ENCODE results near the gene PCSK2. TPM values are rescaled to one million over a fixed set of nuclear protein-coding genes. Genes with fewer than 3 reads are reported as not detected.

The PCSK2 gene
- total RNA-seq, 4 donors from 2014 or later = 0.64 to 4.1 (median 1.4) TPM; not detected in 1

DNA sequence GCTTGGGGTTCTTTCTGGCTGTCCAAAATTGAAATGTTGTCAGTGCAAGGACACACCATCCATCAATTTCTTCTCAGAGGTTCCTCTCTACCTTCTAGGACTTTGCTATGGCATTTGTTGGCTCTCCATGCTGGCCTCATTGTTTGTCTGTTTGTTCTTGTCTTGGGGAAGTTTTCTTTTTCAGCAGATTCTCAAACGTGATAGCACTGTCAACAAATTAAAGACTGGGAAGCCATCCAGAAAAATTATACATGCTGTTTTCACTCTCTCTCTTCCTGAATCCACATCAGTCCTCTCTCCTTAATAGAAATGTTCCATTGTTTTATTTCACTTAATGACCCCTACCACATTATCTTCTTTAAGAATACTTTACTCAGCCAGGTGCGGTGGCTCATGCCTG is 130.4 kb downstream of the PCSK2 start:
- TF ChIP-seq POLR2AphosphoS5 (IDR thresholded peaks at IDR 0.05) = no peak
- TF ChIP-seq, protein P1, sequence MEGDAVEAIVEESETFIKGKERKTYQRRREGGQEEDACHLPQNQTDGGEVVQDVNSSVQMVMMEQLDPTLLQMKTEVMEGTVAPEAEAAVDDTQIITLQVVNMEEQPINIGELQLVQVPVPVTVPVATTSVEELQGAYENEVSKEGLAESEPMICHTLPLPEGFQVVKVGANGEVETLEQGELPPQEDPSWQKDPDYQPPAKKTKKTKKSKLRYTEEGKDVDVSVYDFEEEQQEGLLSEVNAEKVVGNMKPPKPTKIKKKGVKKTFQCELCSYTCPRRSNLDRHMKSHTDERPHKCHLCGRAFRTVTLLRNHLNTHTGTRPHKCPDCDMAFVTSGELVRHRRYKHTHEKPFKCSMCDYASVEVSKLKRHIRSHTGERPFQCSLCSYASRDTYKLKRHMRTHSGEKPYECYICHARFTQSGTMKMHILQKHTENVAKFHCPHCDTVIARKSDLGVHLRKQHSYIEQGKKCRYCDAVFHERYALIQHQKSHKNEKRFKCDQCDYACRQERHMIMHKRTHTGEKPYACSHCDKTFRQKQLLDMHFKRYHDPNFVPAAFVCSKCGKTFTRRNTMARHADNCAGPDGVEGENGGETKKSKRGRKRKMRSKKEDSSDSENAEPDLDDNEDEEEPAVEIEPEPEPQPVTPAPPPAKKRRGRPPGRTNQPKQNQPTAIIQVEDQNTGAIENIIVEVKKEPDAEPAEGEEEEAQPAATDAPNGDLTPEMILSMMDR (IDR thresholded peaks at IDR 0.05) = no peak
- TF ChIP-seq POLR2A (IDR thresholded peaks at IDR 0.05) = no peak
- TF ChIP-seq EP300 (IDR thresholded peaks at IDR 0.05; ENCODE audit: low read depth) = no peak
- in situ Hi-C loops (cut with MboI; ENCODE audit: low pct_ligation_motif_present in 1 of 4, low pct_unique_long_range_greater_than_20kb in 1 of 4, low sequenced_read_pairs in 3 of 4) = loop anchor here in 1 of 4 donors (25.0 kb wide), 1 partner anchor 95 kb away; no protein-coding TSS in a partner anchor
- H3K9me3 ChIP-seq = no peaks in the 10 kb centered on the region
- no peaks in the 10 kb centered on the region for H3K27me3 ChIP-seq
- intact Hi-C loops (cut with DNase I; ENCODE audit: low total_unique reads) = no loop called here
- no peak overlapping the region for H3K27ac ChIP-seq
- DNase-seq = no peak
- no peak overlapping the region for H3K4me3 ChIP-seq
- H3K4me1 ChIP-seq = no peaks in the 10 kb centered on the region
- WGBS, 2 donors (ENCODE audit: low coverage in 1 of 2) = 31 to 63% methylated on average over 2 of the region's 2 CpGs
- no peaks in the 10 kb centered on the region for H3K36me3 ChIP-seq

DNA sequence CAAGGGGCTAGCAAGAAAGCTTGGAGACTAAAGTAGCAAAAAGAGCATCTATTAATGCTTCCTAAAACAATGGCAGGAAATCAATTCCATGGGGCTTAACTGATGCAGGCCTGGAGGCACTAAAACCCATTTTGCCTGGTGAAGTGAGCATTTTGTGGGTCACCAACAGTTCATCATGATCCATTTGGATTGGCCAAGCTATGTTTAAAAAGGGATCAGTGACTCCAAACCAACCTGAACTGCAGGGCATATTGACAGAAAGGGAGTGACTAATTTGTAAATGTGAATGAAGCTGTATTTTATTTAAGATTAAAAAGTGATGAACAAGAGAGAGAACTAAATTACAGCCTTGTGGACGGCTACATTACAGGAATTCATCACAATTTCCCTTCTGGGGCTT is 132.0 kb downstream of the PCSK2 start:
- Histone ChIP-seq H3K4me3 (no peak overlapping the region), H3K4me1 (no peaks in the 10 kb centered on the region), H3K36me3 (no peaks in the 10 kb centered on the region), H3K27ac (no peak overlapping the region), H3K27me3 (no peaks in the 10 kb centered on the region), H3K9me3 (no peaks in the 10 kb centered on the region)
- WGBS, 2 donors (ENCODE audit: low coverage in 1 of 2) = 56 to 64% methylated on average over 1 of the region's 1 CpG
- in situ Hi-C loops (cut with MboI; ENCODE audit: low pct_ligation_motif_present in 1 of 4, low pct_unique_long_range_greater_than_20kb in 1 of 4, low sequenced_read_pairs in 3 of 4) (loop anchor here in 1 of 4 donors (25.0 kb wide), 1 partner anchor 97 kb away; no protein-coding TSS in a partner anchor), intact Hi-C loops (cut with DNase I; ENCODE audit: low total_unique reads) (no loop called here)
- TF ChIP-seq POLR2A (IDR thresholded peaks at IDR 0.05) (no peak), POLR2AphosphoS5 (IDR thresholded peaks at IDR 0.05) (no peak), EP300 (IDR thresholded peaks at IDR 0.05; ENCODE audit: low read depth) (no peak)
- TF ChIP-seq, protein P1 (IDR thresholded peaks at IDR 0.05) = no peak
- DNase-seq = no peak

DNA sequence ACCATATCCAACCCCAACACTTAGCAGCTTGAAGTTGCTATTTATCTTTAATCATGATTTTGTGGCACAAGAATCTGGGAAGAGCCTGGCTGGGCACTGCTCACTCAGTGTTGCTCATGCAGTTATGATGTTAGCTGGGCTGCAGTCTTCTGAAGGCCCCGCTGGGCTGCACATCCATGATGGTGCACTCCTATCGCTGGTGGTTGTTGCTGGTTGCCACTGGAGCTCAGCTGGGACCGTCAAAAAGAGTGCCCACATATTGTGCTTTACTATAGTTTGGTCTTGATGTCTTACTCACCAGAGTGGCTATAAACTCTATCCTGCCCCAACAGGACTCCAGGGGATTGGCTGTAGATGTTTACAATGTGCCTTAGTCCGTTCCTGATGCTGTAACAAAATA is 137.8 kb downstream of the PCSK2 start:
- H3K36me3 ChIP-seq = no peaks in the 10 kb centered on the region
- no peak for TF ChIP-seq POLR2AphosphoS5 (IDR thresholded peaks at IDR 0.05)
- TF ChIP-seq, protein P1 (IDR thresholded peaks at IDR 0.05) = no peak
- no peak for TF ChIP-seq POLR2A (IDR thresholded peaks at IDR 0.05)
- TF ChIP-seq EP300 (IDR thresholded peaks at IDR 0.05; ENCODE audit: low read depth) = no peak
- H3K27me3 ChIP-seq = no peaks in the 10 kb centered on the region
- WGBS, 2 donors (ENCODE audit: low coverage in 1 of 2) = 82% methylated on average over 4 of the region's 4 CpGs; no CpG with 5 or more reads in 1 of the 2 donors
- no peaks in the 10 kb centered on the region for H3K9me3 ChIP-seq
- in situ Hi-C loops (cut with MboI; ENCODE audit: low pct_ligation_motif_present in 1 of 4, low pct_unique_long_range_greater_than_20kb in 1 of 4, low sequenced_read_pairs in 3 of 4) (loop anchor here in 1 of 4 donors (25.0 kb wide), 1 partner anchor 102 kb away; no protein-coding TSS in a partner anchor), intact Hi-C loops (cut with DNase I; ENCODE audit: low total_unique reads) (no loop called here)
- no peak for DNase-seq
- no peak overlapping the region for H3K4me3 ChIP-seq
- H3K27ac ChIP-seq = no peak overlapping the region
- H3K4me1 ChIP-seq = no peaks in the 10 kb centered on the region

DNA sequence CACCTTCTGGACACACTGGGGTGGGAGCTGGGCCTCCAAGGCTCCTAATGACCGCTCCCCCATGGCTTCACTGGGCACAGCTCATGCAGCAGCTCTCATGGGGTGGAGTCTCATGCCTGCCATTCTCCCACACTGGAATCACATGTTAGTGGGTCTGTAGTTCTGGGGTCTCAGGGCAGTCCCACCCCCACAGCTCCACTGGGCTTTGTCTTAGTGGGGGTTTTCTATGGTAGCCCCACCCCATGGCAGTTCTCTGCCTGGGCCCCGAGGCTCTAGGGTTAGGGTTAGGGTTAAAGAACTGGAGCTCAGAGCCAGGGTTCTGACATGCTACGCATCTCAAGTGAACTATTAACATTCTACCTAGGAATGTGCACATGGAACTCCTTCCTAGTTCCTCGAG is 139.0 kb downstream of the PCSK2 start:
- intact Hi-C loops (cut with DNase I; ENCODE audit: low total_unique reads) = no loop called here
- 80% methylated on average over 4 of the region's 4 CpGs; no CpG with 5 or more reads in 1 of the 2 donors for WGBS, 2 donors (ENCODE audit: low coverage in 1 of 2)

More for the DNA sequence above, 139.0 kb downstream of the PCSK2 start:
- TF ChIP-seq POLR2AphosphoS5 (IDR thresholded peaks at IDR 0.05) = no peak
- TF ChIP-seq POLR2A (IDR thresholded peaks at IDR 0.05) = no peak
- TF ChIP-seq EP300 (IDR thresholded peaks at IDR 0.05; ENCODE audit: low read depth) = no peak
- TF ChIP-seq, protein P1 (IDR thresholded peaks at IDR 0.05) = no peak
- in situ Hi-C loops (cut with MboI; ENCODE audit: low pct_ligation_motif_present in 1 of 4, low pct_unique_long_range_greater_than_20kb in 1 of 4, low sequenced_read_pairs in 3 of 4) = loop anchor here in 1 of 4 donors (25.0 kb wide), 1 partner anchor 104 kb away; no protein-coding TSS in a partner anchor
- H3K36me3 ChIP-seq = no peaks in the 10 kb centered on the region
- no peak overlapping the region for H3K4me3 ChIP-seq
- H3K9me3 ChIP-seq = no peaks in the 10 kb centered on the region
- no peaks in the 10 kb centered on the region for H3K4me1 ChIP-seq
- no peak for DNase-seq
- H3K27me3 ChIP-seq = no peaks in the 10 kb centered on the region
- H3K27ac ChIP-seq = no peak overlapping the region

All from transverse colon (tissue), 4 donors.